MG63 (cell line): Measurements from ENCODE around the gene SLC16A6. TPM values are rescaled to one million over a fixed set of nuclear protein-coding genes. Genes with fewer than 3 reads are reported as not detected.
"Not testable (repeated sequence)": the region's sequence is repeated elsewhere in the genome, so short reads cannot be mapped to it uniquely, and the experiment has no call there.

Experiments used
- DNase-seq: peaks from one replicate; pipeline ENCODE4 v3.0.0-alpha.2; 2020
- H3K27me3 ChIP-seq: fragments of 250-450 bp; sonication (Bioruptor Pico); 2 replicates; pipeline ENCODE4 v1.5.1; 2020; ENCODE audit warnings: mild to moderate bottlenecking, moderate library complexity
- H3K36me3 ChIP-seq: fragments of 250-450 bp; sonication (Bioruptor Pico); 2 replicates; pipeline ENCODE4 v1.5.1; 2020; ENCODE audit warnings: mild to moderate bottlenecking, moderate library complexity
- H3K4me3 ChIP-seq: fragments of 250-450 bp; sonication (Bioruptor Pico); 2 replicates; pipeline ENCODE4 v1.5.1; 2020; ENCODE audit warnings: mild to moderate bottlenecking, moderate library complexity
- H3K9me3 ChIP-seq: fragments of 250-450 bp; sonication (Bioruptor Pico); 2 replicates; pipeline ENCODE4 v1.5.1; 2020; ENCODE audit warnings: mild to moderate bottlenecking, moderate library complexity
- total RNA-seq: library from RNA; depleted of rRNA; stranded (reverse); fragments of >200 nt; shearing (Covaris generic); gene quantifications from 2 replicates; pipeline ENCODE4 v1.2.3, GENCODE V29; 2014; ENCODE audit warnings: low replicate concordance; rRNA removed

The SLC16A6 gene
- total RNA-seq = 0.79 and 1.9 TPM in 2 replicates

- Histone ChIP-seq H3K9me3 (no peaks in the 10 kb centered on the region), H3K36me3 (no peaks in the 10 kb centered on the region), H3K27me3 (no peaks in the 10 kb centered on the region), H3K4me3 (peak within 1 kb of the TSS; percentile 75)
- peak; percentile 87 for DNase-seq
Observed at GRCh38 chr17:68290955-68291835, at the start of gene SLC16A6, which contains the start of gene ARSG. Gene SLC16A6, minus strand, starts transcription at chr17:68291127. Its CDS starts 12,807 bp downstream, at chr17:68278320. Gene ARSG, plus strand, starts transcription at chr17:68291495. Its CDS starts 15,999 bp downstream, at chr17:68307494.

GRCh38 chr17:68334393-68334792 lies 43.5 kb upstream of the SLC16A6 start:
- H3K9me3 ChIP-seq = peaks cover 8% of the 10 kb centered on the region
- H3K27me3 ChIP-seq = no peaks in the 10 kb centered on the region
- H3K4me3 ChIP-seq = no peak overlapping the region
- no peaks in the 10 kb centered on the region for H3K36me3 ChIP-seq
- no peak for DNase-seq

- not testable (repeated sequence) for H3K27me3 ChIP-seq, H3K36me3 ChIP-seq, H3K9me3 ChIP-seq, H3K4me3 ChIP-seq, DNase-seq
Observed at GRCh38 chr17:68331932-68332331, 41.0 kb upstream of the SLC16A6 start.

GRCh38 chr17:68329331-68329730 lies 38.4 kb upstream of the SLC16A6 start:
- H3K4me3 ChIP-seq = no peak overlapping the region
- no peaks in the 10 kb centered on the region for H3K36me3 ChIP-seq
- no peak for DNase-seq
- H3K27me3 ChIP-seq = no peaks in the 10 kb centered on the region
- H3K9me3 ChIP-seq = peaks cover 8% of the 10 kb centered on the region

- DNase-seq = no peak
- H3K9me3 ChIP-seq = peaks cover 8% of the 10 kb centered on the region
- H3K4me3 ChIP-seq = no peak overlapping the region
- no peaks in the 10 kb centered on the region for H3K36me3 ChIP-seq
- H3K27me3 ChIP-seq = no peaks in the 10 kb centered on the region
Observed at GRCh38 chr17:68328676-68329075, 37.7 kb upstream of the SLC16A6 start.

- no peaks in the 10 kb centered on the region for H3K36me3 ChIP-seq
- no peaks in the 10 kb centered on the region for H3K27me3 ChIP-seq
- peaks cover 8% of the 10 kb centered on the region for H3K9me3 ChIP-seq
- DNase-seq = no peak
- H3K4me3 ChIP-seq = no peak overlapping the region
Observed at GRCh38 chr17:68327823-68328557, 37.1 kb upstream of the SLC16A6 start.

GRCh38 chr17:68326681-68327080 lies 35.8 kb upstream of the SLC16A6 start:
- H3K27me3 ChIP-seq = no peaks in the 10 kb centered on the region
- no peaks in the 10 kb centered on the region for H3K36me3 ChIP-seq
- DNase-seq = no peak

GRCh38 chr17:68325961-68326360 lies 35.0 kb upstream of the SLC16A6 start:
- no peaks in the 10 kb centered on the region for H3K9me3 ChIP-seq
- DNase-seq = no peak
- no peaks in the 10 kb centered on the region for H3K36me3 ChIP-seq
- no peaks in the 10 kb centered on the region for H3K27me3 ChIP-seq
- H3K4me3 ChIP-seq = no peak overlapping the region

More at GRCh38 chr17:68326681-68327080, 35.8 kb upstream of the SLC16A6 start:
- Histone ChIP-seq H3K4me3 (no peak overlapping the region), H3K9me3 (peaks cover 6% of the 10 kb centered on the region)

GRCh38 chr17:68324654-68325336 lies 33.9 kb upstream of the SLC16A6 start:
- DNase-seq = no peak
- H3K4me3 ChIP-seq = no peak overlapping the region
- no peaks in the 10 kb centered on the region for H3K27me3 ChIP-seq
- no peaks in the 10 kb centered on the region for H3K36me3 ChIP-seq
- H3K9me3 ChIP-seq = no peaks in the 10 kb centered on the region

- H3K4me3 ChIP-seq = no peak overlapping the region
- no peaks in the 10 kb centered on the region for H3K27me3 ChIP-seq
- peak; percentile 28 for DNase-seq
- H3K36me3 ChIP-seq = no peaks in the 10 kb centered on the region
- H3K9me3 ChIP-seq = no peaks in the 10 kb centered on the region
Observed at GRCh38 chr17:68324114-68324513, 33.2 kb upstream of the SLC16A6 start.

GRCh38 chr17:68322630-68323029 lies 31.7 kb upstream of the SLC16A6 start:
- H3K27me3 ChIP-seq = no peaks in the 10 kb centered on the region
- H3K9me3 ChIP-seq = no peaks in the 10 kb centered on the region
- H3K36me3 ChIP-seq = no peaks in the 10 kb centered on the region
- no peak overlapping the region for H3K4me3 ChIP-seq
- no peak for DNase-seq

GRCh38 chr17:68321556-68321954 lies 30.6 kb upstream of the SLC16A6 start:
- Histone ChIP-seq H3K36me3 (no peaks in the 10 kb centered on the region), H3K9me3 (no peaks in the 10 kb centered on the region), H3K4me3 (no peak overlapping the region), H3K27me3 (no peaks in the 10 kb centered on the region)
- no peak for DNase-seq

- Histone ChIP-seq H3K4me3 (no peak overlapping the region), H3K27me3 (no peaks in the 10 kb centered on the region), H3K36me3 (no peaks in the 10 kb centered on the region), H3K9me3 (no peaks in the 10 kb centered on the region)
- no peak for DNase-seq
Observed at GRCh38 chr17:68320943-68321555, 30.1 kb upstream of the SLC16A6 start.

GRCh38 chr17:68320311-68320865 lies 29.5 kb upstream of the SLC16A6 start:
- Histone ChIP-seq H3K9me3 (no peaks in the 10 kb centered on the region), H3K27me3 (no peaks in the 10 kb centered on the region), H3K36me3 (no peaks in the 10 kb centered on the region), H3K4me3 (no peak overlapping the region)
- DNase-seq = no peak

GRCh38 chr17:68319410-68320162 lies 28.7 kb upstream of the SLC16A6 start:
- DNase-seq = no peak
- no peaks in the 10 kb centered on the region for H3K36me3 ChIP-seq
- no peaks in the 10 kb centered on the region for H3K9me3 ChIP-seq
- H3K27me3 ChIP-seq = no peaks in the 10 kb centered on the region
- H3K4me3 ChIP-seq = no peak overlapping the region
